ENCODE results near the gene ERC2. TPM values are rescaled to one million over a fixed set of nuclear protein-coding genes. Genes with fewer than 3 reads are reported as not detected.

The ERC2 gene
- total RNA-seq, 1 donor from 2014 or later: 48.3 TPM

GRCh38 chr3:55770077-55770476 is 698.2 kb downstream of the ERC2 start:
- H3K4me3 Mint-ChIP-seq (ENCODE audit: unreplicated experiment): no peak overlapping the region
- TF ChIP-seq CTCF (IDR thresholded peaks at IDR 0.05; ENCODE audit: partially characterized antibody, unreplicated experiment): no peak
- peaks cover 1% of the 10 kb centered on the region for H3K9me3 Mint-ChIP-seq (ENCODE audit: unreplicated experiment)
- H3K27ac Mint-ChIP-seq (ENCODE audit: unreplicated experiment): no peak overlapping the region
- no peak for DNase-seq
- no peaks in the 10 kb centered on the region for H3K36me3 Mint-ChIP-seq (ENCODE audit: unreplicated experiment)
- no peaks in the 10 kb centered on the region for H3K27me3 Mint-ChIP-seq (ENCODE audit: unreplicated experiment)
- no peaks in the 10 kb centered on the region for H3K4me1 Mint-ChIP-seq (ENCODE audit: low read depth, unreplicated experiment)

GRCh38 chr3:55766753-55767152 is 701.5 kb downstream of the ERC2 start:
- Mint-ChIP-seq H3K4me3 (ENCODE audit: unreplicated experiment) (no peak overlapping the region), H3K27me3 (ENCODE audit: unreplicated experiment) (no peaks in the 10 kb centered on the region), H3K9me3 (ENCODE audit: unreplicated experiment) (peaks cover 1% of the 10 kb centered on the region), H3K36me3 (ENCODE audit: unreplicated experiment) (no peaks in the 10 kb centered on the region), H3K4me1 (ENCODE audit: low read depth, unreplicated experiment) (no peaks in the 10 kb centered on the region), H3K27ac (ENCODE audit: unreplicated experiment) (no peak overlapping the region)
- no peak for TF ChIP-seq CTCF (IDR thresholded peaks at IDR 0.05; ENCODE audit: partially characterized antibody, unreplicated experiment)
- DNase-seq: no peak

GRCh38 chr3:55765906-55766701 is 702.2 kb downstream of the ERC2 start:
- TF ChIP-seq CTCF (IDR thresholded peaks at IDR 0.05; ENCODE audit: partially characterized antibody, unreplicated experiment): no peak
- Mint-ChIP-seq H3K27me3 (ENCODE audit: unreplicated experiment) (no peaks in the 10 kb centered on the region), H3K36me3 (ENCODE audit: unreplicated experiment) (no peaks in the 10 kb centered on the region)

DNA sequence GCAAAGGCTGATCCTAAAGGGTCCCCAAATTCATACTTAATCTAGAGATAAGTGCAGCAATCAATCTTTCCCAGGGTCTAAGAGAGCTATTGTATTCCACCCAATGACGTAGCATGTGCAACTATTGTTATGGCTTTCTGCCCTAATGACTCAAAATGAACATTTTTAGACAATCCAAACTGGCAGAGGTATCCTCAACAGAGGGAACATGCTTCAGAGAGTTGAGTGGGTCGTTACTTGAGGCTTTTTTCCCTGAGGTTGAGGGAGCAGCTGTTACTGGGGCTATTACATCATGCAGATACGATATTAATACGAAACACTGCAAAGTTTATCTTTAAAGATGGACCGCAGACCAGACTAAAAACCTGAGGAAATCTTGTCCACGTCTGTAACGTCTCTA is 702.9 kb downstream of the ERC2 start:
- no peak overlapping the region for H3K4me3 Mint-ChIP-seq (ENCODE audit: unreplicated experiment)

More at GRCh38 chr3:55765906-55766701, 702.2 kb downstream of the ERC2 start:
- DNase-seq: no peak
- no peak overlapping the region for H3K27ac Mint-ChIP-seq (ENCODE audit: unreplicated experiment)
- no peaks in the 10 kb centered on the region for H3K4me1 Mint-ChIP-seq (ENCODE audit: low read depth, unreplicated experiment)
- H3K9me3 Mint-ChIP-seq (ENCODE audit: unreplicated experiment): peaks cover 1% of the 10 kb centered on the region
- no peak overlapping the region for H3K4me3 Mint-ChIP-seq (ENCODE audit: unreplicated experiment)

More for the DNA sequence above, 702.9 kb downstream of the ERC2 start:
- no peaks in the 10 kb centered on the region for H3K27me3 Mint-ChIP-seq (ENCODE audit: unreplicated experiment)
- no peak for TF ChIP-seq CTCF (IDR thresholded peaks at IDR 0.05; ENCODE audit: partially characterized antibody, unreplicated experiment)
- no peak overlapping the region for H3K27ac Mint-ChIP-seq (ENCODE audit: unreplicated experiment)
- no peaks in the 10 kb centered on the region for H3K36me3 Mint-ChIP-seq (ENCODE audit: unreplicated experiment)
- H3K9me3 Mint-ChIP-seq (ENCODE audit: unreplicated experiment): peaks cover 1% of the 10 kb centered on the region
- no peak for DNase-seq
- no peaks in the 10 kb centered on the region for H3K4me1 Mint-ChIP-seq (ENCODE audit: low read depth, unreplicated experiment)
